Measurements from ENCODE around the gene APP.
"Not testable (repeated sequence)": the region's sequence is repeated elsewhere in the genome, so short reads cannot be mapped to it uniquely, and the experiment has no call there.

APP gene

DNA sequence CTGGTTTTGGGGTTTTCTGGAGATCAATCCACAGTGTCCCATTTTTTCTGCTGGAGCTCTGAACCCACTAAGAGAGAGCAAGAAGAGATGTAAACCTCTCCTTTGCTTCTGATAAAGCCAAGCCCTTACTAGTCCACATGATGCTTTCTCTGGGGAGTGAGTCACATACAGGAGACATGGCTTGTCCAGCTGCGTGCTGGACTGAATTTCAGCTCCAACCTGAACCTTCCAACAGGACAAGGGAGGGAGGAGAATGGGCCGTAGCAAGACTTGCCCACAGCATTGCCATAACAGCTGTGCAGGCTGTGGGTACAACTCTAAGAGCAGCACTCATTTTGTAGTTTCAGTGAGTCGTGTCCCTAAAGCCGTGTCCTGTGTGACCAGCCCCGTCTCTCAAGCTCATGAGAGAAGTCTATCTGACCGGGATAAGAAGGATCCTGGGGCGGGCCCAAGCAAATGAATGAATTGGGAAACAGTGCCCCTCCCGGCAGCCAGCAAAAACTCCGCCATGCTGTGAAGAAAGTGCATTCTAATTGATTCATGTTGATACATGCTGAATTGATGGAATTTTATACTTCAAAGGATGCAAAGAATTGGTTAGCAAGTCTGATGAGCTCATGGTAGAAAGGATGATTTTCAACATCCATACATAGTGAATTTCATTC lies 240.6 kb downstream of the APP start:
- no peak for DNase-seq

DNA sequence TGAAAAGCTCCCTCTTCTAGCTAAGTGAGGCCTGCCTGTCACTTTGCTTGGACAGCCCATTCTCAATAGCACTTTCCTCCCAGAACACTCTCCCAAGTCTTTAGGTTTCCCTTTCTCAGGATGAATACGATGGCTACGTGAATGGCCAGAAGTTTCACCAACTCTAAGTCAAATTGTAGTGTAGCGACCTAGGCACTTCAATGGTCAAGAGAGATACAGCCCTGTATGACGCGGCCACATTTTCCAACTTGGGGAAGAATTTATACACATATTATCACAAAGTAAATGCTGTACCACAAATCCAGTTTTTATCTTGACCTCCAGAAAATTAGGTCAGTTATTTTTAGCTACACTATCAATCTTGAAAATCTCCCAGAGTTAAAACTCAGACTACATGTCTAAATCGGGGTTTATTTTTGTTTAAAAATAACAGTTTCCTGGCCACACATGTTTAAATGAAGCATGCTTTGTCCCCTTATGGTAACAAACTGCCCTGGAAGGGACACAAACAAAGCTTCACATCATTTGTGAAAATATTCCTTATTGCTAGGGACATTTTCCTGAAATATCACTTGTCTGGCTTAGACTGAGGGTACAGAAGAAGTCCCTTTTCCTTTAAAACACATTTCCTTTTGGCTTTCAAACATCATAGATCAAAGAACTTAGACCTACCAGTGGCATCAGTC lies 243.2 kb downstream of the APP start:
- no peak for DNase-seq

DNA sequence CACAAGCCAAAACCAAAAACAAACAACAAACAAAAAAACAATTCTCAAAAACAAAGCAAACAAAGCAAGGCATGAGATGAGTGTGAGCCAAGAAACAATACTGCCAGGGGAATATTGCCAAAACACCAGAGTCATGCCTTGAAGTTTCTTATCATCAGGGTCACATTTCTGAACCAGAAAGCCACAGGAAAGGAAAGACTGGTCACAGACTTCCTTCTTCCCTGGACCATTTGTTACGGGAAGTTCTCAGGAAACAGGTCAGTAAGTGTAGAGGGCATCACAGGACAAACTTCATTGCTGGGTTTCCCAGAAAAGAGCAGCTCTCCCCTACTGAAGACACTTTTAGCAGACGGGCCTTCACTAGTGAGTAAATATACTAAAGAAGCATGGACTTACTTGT lies 244.6 kb downstream of the APP start:
- DNase-seq: no peak

GRCh38 chr21:25925064-25925800 lies 245.3 kb downstream of the APP start:
- DNase-seq: no peak

GRCh38 chr21:25918152-25918551 lies 252.4 kb downstream of the APP start:
- DNase-seq: not testable (repeated sequence)

DNA sequence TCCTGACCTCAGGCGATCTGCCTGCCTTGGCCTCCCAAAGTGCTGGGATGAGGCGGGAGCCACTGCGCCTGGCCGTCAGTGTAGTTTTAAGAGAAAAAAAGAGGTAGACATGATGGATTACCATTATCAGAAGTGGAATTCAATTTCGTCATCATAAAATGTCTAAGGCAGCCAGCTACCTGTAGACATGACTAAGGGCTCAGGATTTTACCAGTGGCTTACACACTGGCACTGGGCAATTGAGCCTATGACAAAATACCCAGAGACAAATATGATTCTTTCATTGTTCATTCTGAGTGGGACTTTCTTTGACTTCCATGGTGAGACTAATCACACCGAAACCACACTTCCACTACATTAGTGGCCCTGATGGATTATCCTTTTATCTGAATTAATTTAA lies 254.3 kb downstream of the APP start:
- DNase-seq: no peak

- no peak for DNase-seq
Observed at GRCh38 chr21:25913479-25913878, 257.1 kb downstream of the APP start.

DNA sequence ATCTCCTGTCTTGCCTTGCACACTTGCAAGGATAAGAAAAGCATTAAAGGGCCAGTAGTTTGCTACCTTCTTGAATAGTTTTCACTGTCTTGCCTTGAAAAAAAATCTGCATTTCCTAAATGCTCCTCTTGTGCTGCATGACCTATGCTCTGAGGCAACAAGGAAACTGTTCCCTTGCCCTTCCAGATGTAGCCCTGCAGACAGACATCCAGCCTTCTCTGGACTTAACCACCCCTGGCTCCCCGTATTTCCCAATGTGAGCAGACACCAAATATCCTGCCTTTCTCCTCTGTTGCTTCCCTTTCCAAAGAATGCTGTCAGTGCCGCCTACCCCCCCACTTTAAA lies 258.2 kb downstream of the APP start:
- no peak for DNase-seq

- no peak for DNase-seq
Observed at GRCh38 chr21:25911730-25912401, 258.7 kb downstream of the APP start.

DNA sequence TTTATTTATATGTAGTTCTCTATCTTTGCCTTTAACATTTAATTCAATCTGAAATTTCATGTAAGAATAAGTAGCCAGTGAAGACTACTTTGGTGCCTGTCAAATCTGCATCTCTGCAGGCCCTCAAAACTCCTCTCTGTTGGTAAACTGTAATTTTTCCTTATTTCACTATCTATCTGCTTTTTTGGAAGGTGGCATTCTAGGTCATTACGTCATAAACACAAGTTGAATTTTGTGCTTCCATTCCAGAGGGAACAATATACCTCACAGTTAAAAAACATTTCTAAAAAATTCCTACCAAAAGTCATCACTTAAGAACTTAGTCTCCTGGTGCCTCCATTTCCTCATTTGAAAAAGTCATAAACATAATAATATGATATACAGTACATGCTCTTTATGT lies 259.8 kb downstream of the APP start:
- DNase-seq: no peak

- DNase-seq: no peak
Observed at GRCh38 chr21:25909341-25909740, 261.2 kb downstream of the APP start.

- no peak for DNase-seq
Observed at GRCh38 chr21:25908495-25908894, 262.1 kb downstream of the APP start.

DNA sequence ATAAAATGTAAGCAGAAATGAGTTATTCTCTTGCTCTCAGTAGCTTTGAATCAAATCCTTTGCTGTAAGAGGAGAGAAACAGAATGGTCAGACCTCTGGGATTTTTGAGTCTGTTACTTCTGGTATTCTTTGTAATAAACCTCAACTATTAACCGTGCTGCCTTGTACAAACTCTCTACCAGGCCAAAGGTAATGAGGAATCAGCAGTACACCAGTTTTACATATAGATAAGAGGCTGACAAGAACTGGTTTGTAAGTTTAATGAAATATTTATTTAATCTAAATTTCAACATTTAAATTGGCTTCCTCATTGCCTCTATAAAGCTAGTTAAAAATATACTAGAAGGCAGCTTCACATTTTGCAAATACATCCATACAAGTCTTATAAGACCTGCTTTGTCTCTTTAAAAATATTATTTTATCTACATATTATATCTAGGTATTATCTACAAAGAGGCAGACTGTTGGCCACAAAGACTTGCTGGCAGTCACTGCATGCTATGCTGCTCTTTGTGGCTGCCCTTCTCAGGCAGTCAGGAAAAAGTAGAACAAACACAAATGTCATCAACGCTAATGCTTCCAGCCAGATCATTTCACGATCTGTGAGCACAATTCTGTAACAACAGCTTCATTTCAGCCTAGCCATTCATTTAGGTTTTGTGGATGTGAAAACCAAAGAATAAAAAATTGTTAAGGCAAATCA lies 262.8 kb downstream of the APP start:
- DNase-seq: no peak

DNA sequence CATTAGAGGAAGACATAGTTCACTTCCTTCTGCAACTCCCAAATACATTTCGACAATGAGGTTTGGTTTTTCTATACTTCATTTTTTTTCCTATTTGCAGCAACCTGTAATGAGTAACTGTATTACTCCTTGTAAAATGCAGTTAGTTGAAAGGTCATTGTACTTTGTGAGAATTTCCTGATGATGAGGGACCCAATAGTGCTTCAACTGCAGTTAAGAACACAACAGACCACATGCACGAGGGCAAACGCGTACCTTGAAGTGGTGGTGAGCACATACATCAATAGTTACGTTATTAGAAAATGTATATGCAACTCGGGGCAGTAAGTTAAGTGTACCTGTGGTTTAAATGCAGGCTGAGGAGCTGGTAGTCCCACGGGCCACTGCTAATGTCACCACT lies 264.0 kb downstream of the APP start:
- DNase-seq: no peak

- DNase-seq: no peak
Observed at GRCh38 chr21:25905126-25905525, 265.4 kb downstream of the APP start.

DNA sequence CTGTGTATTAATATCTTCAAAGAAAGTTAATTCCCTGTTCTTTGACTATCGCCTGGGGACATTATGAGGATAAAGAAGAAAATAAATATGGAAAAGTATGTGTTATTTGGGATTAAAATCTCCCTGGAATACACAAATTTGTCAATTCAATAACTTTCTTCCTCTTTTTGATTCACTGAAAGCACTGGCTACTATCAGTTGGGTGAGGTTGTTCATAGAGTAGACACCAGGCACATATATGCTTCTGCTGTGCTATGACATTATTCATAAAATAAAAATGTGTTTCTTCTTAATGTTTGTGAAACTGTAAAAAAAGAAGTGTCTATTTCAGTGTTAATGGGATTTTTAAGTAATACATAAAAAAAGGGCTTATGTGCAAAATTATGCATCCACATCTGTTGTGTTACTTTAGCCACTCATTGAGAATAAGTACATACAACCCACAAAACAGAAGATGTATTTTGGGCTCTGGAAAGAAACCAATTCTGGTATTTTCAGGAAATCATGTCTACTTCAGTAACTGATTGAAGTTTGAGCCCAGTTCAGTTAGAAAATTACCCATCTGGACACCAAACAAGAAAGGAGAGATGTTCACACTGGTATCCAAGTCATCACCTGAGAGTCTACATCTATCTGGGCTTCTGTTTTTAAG lies 266.4 kb downstream of the APP start:
- DNase-seq: no peak

DNA sequence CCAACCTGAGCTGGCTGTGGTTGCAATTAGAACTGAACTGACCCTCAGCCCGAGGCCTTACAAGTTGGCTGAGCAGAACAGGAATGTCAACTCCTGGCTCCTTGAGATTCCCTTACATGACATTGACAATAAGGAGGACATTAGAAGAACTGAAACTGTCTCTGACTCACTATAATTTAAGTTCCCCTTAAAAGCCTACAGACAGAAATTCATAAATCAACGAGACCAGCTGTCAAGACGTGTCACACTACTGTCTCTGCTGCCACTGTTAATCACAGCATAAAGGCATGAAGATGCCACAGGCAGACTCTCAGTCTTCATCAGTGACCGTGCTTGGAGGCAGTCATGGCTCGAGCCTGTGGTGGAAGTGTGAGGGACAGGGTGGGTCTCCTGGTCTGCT lies 267.0 kb downstream of the APP start:
- no peak for DNase-seq

DNA sequence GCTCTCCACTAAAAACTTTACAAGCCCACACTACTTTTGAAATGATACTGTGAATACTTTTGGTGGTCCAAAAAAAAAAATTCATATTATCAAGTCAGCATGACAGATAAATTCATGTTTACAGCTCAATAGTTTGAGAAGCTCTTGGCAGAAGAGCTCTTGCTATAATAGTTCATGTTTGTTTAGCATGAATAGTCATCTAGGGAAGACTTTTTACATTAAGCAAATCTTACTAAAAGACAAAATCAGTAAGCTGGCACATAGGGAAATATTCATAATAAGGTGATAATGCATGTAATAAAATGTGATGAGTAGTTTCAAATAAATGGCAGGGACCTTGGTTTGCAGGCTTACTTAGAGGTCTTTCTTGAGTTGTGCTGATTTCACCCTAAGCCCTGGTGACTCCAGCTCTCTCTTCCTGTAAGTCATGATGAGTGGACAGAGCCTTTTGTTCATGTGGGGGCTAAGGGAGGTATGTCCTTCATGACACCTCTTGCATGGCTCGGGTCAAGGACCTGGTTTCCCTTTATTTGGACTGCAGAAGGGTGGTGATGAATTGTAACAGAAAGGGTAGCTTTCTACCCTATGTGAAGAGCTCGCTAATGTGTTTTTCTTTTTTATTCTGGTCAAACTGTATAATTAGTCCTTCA lies 269.1 kb downstream of the APP start:
- no peak for DNase-seq

DNA sequence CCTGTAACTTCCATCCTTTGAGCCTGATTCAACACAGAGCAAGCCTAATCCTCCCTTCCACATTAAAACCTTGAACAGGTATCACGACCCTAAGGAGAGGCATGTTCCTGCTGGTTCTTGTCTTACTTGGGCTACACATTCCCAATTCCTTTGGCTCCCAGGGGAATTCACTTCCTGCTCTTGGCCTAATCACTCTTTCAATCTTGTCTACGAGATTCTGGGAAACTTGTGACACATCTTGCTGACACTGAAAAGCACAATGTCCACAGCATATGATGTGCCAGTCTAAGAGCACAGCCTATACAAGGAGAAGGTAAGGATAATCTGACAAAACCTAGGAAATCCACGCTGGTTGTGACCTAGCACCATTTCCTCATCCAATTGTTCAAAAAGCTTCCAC lies 271.9 kb downstream of the APP start:
- DNase-seq: no peak

- no peak for DNase-seq
Observed at GRCh38 chr21:25897383-25897782, 273.2 kb downstream of the APP start.

DNA sequence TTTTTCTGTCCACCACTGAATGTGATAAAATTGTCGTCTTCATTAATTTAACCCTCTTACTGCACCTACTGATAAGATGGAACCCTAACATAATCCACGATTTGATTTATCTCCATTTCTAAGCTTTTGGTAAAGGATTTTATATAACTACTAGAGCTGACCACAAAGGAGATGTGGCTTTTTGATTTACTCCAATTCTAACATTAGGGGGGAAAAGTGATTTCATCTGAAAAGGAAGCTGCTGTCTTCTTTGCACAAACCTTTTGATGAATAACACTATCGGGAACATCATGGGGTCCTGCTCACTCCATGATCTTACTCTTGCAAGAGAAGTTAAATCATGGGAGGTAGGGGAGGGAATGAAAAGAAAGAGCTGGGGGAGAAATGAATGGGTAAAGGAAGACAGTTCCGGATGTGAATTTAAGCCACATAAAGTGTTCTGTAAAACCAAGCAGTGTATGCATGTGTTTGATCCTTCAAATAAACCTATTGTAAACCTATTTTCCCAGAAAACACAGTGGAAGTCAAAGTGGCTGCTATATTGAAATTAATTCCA lies 274.0 kb downstream of the APP start:
- DNase-seq: no peak

All from activated CD4-positive, CD25-positive, alpha-beta regulatory T cell treated with anti-CD3 and anti-CD28 coated beads, Interleukin-2, amount 50 U/mL, for 72 hours (primary cell).